ENCODE data around the gene ZNF597.

The ZNF597 gene

GRCh38 chr16:3458852-3459361 lies 15.6 kb upstream of the ZNF597 start:
- Histone ChIP-seq H3K36me3 (ENCODE audit: control insufficient read depth, insufficient read depth, low read length) (no peaks in the 10 kb centered on the region), H3K4me3 (ENCODE audit: low read length) (peak overlapping the region; percentile 63), H3K9me3 (ENCODE audit: control insufficient read depth, low read length) (no peaks in the 10 kb centered on the region), H3K27me3 (ENCODE audit: control insufficient read depth, insufficient read depth, low read length) (no peaks in the 10 kb centered on the region), H3K4me1 (ENCODE audit: control insufficient read depth, insufficient read depth, low read length) (peaks cover 45% of the 10 kb centered on the region), H3K9ac (ENCODE audit: low read length) (peak overlapping the region; percentile 80)

DNA sequence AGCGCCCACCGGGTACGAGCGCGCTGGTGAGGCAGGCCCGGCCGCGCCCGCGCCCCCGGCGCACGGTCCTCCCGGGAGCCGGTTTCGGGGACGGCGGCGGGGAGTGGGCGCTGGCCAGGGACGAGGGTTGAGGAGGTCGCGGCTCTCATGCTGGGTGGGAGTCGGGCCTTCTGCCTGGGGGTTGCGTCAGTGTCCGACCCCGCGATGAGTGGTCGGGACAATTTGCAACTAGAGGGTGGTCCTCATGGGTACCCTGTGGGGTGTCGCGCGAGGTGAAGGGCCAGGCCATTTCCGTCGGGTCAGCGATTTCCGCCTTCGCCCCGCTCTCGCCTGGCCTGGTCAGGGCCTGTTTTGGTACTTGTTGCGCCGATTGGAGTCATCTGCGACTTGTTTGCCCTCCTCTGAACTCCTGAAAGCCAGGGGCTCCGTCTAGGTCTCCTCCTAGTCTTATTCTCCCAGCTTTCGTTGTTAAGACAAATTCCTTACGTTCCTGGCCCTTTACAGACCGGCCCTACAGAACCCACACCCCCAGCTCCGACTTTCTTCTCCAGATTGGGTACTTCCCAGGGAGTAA lies 15.1 kb upstream of the ZNF597 start:
- no peaks in the 10 kb centered on the region for H3K9me3 ChIP-seq (ENCODE audit: control insufficient read depth, low read length)
- peak overlapping the region; percentile 80 for H3K9ac ChIP-seq (ENCODE audit: low read length)
- peaks cover 45% of the 10 kb centered on the region for H3K4me1 ChIP-seq (ENCODE audit: control insufficient read depth, insufficient read depth, low read length)
- no peaks in the 10 kb centered on the region for H3K27me3 ChIP-seq (ENCODE audit: control insufficient read depth, insufficient read depth, low read length)
- H3K4me3 ChIP-seq (ENCODE audit: low read length) = peak overlapping the region; percentile 63
- H3K36me3 ChIP-seq (ENCODE audit: control insufficient read depth, insufficient read depth, low read length) = no peaks in the 10 kb centered on the region

GRCh38 chr16:3457434-3458252 lies 14.3 kb upstream of the ZNF597 start:
- Histone ChIP-seq H3K9me3 (ENCODE audit: control insufficient read depth, low read length) (no peaks in the 10 kb centered on the region), H3K4me1 (ENCODE audit: control insufficient read depth, insufficient read depth, low read length) (peaks cover 45% of the 10 kb centered on the region), H3K4me3 (ENCODE audit: low read length) (peak overlapping the region; percentile 93), H3K27me3 (ENCODE audit: control insufficient read depth, insufficient read depth, low read length) (no peaks in the 10 kb centered on the region), H3K9ac (ENCODE audit: low read length) (peak overlapping the region; percentile 80), H3K36me3 (ENCODE audit: control insufficient read depth, insufficient read depth, low read length) (no peaks in the 10 kb centered on the region)

- Histone ChIP-seq H3K9me3 (ENCODE audit: control insufficient read depth, low read length) (no peaks in the 10 kb centered on the region), H3K4me3 (ENCODE audit: low read length) (no peak overlapping the region), H3K36me3 (ENCODE audit: control insufficient read depth, insufficient read depth, low read length) (no peaks in the 10 kb centered on the region)
These were observed 11.4 kb upstream of the ZNF597 start for GRCh38 chr16:3454631-3455147.

GRCh38 chr16:3454093-3454492 lies 10.8 kb upstream of the ZNF597 start:
- no peaks in the 10 kb centered on the region for H3K36me3 ChIP-seq (ENCODE audit: control insufficient read depth, insufficient read depth, low read length)
- H3K4me3 ChIP-seq (ENCODE audit: low read length) = no peak overlapping the region
- H3K4me1 ChIP-seq (ENCODE audit: control insufficient read depth, insufficient read depth, low read length) = peaks cover 16% of the 10 kb centered on the region
- H3K27me3 ChIP-seq (ENCODE audit: control insufficient read depth, insufficient read depth, low read length) = no peaks in the 10 kb centered on the region
- no peak overlapping the region for H3K9ac ChIP-seq (ENCODE audit: low read length)
- no peaks in the 10 kb centered on the region for H3K9me3 ChIP-seq (ENCODE audit: control insufficient read depth, low read length)

More at GRCh38 chr16:3454631-3455147, 11.4 kb upstream of the ZNF597 start:
- Histone ChIP-seq H3K4me1 (ENCODE audit: control insufficient read depth, insufficient read depth, low read length) (peaks cover 20% of the 10 kb centered on the region), H3K9ac (ENCODE audit: low read length) (no peak overlapping the region), H3K27me3 (ENCODE audit: control insufficient read depth, insufficient read depth, low read length) (no peaks in the 10 kb centered on the region)

GRCh38 chr16:3444032-3444388 lies 706 bp upstream of the ZNF597 start:
- H3K9ac ChIP-seq (ENCODE audit: low read length) = peak overlapping the region; percentile 76
- no peaks in the 10 kb centered on the region for H3K36me3 ChIP-seq (ENCODE audit: control insufficient read depth, insufficient read depth, low read length)
- H3K27me3 ChIP-seq (ENCODE audit: control insufficient read depth, insufficient read depth, low read length) = no peaks in the 10 kb centered on the region
- peak overlapping the region; percentile 80 for H3K4me3 ChIP-seq (ENCODE audit: low read length)
- H3K4me1 ChIP-seq (ENCODE audit: control insufficient read depth, insufficient read depth, low read length) = peaks cover 5% of the 10 kb centered on the region
- H3K9me3 ChIP-seq (ENCODE audit: control insufficient read depth, low read length) = no peaks in the 10 kb centered on the region

DNA sequence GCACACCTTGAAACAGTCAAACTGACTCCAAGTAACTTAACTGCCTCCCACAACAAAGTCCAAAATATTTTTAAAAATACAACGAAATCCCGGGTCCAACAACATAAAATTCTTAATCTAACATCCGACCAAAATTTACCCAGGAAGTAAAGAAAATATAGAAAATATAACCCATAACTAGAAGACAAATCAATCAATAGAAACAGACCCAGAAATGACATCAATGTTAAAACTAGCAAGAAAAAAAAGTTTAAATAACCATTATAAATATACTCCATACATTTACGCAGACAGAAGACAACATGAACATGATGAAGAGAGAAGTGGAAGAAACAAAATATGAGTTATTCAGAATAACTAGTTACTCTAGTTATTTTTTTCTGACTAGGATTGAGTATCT lies 3.7 kb downstream of the ZNF597 start:
- H3K4me3 ChIP-seq (ENCODE audit: low read length) = no peak overlapping the region
- peaks cover 2% of the 10 kb centered on the region for H3K4me1 ChIP-seq (ENCODE audit: control insufficient read depth, insufficient read depth, low read length)
- H3K36me3 ChIP-seq (ENCODE audit: control insufficient read depth, insufficient read depth, low read length) = no peaks in the 10 kb centered on the region
- H3K27me3 ChIP-seq (ENCODE audit: control insufficient read depth, insufficient read depth, low read length) = no peaks in the 10 kb centered on the region
- no peaks in the 10 kb centered on the region for H3K9me3 ChIP-seq (ENCODE audit: control insufficient read depth, low read length)
- H3K9ac ChIP-seq (ENCODE audit: low read length) = no peak overlapping the region

GRCh38 chr16:3434373-3434772 lies 8.9 kb downstream of the ZNF597 start:
- Histone ChIP-seq H3K36me3 (ENCODE audit: control insufficient read depth, insufficient read depth, low read length) (no peaks in the 10 kb centered on the region), H3K4me1 (ENCODE audit: control insufficient read depth, insufficient read depth, low read length) (no peaks in the 10 kb centered on the region), H3K4me3 (ENCODE audit: low read length) (no peak overlapping the region), H3K27me3 (ENCODE audit: control insufficient read depth, insufficient read depth, low read length) (no peaks in the 10 kb centered on the region), H3K9me3 (ENCODE audit: control insufficient read depth, low read length) (no peaks in the 10 kb centered on the region), H3K9ac (ENCODE audit: low read length) (no peak overlapping the region)

DNA sequence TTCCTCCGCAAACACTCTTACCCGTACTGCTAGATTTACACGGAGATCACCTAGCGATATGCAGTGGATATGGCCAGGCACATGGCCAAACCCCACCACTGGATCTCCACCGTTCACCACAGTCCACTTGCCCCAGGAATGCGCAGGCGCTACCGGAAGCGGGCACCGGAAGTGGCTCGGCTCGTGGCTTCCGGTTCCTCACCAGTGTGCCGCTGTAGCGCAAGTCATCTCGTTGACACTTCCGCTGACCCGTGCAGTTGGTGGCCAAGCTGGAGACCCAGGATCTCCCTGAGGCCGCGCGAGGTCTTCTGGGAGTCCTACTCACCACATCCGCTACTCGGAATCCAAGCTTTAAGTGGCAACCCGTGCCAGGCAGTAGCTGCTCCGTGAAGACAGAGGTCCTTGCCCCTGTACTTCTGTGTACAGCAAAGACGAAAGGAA lies 11.5 kb downstream of the ZNF597 start:
- Histone ChIP-seq H3K9me3 (ENCODE audit: control insufficient read depth, low read length) (no peaks in the 10 kb centered on the region), H3K4me1 (ENCODE audit: control insufficient read depth, insufficient read depth, low read length) (no peaks in the 10 kb centered on the region), H3K9ac (ENCODE audit: low read length) (no peak overlapping the region), H3K36me3 (ENCODE audit: control insufficient read depth, insufficient read depth, low read length) (no peaks in the 10 kb centered on the region), H3K27me3 (ENCODE audit: control insufficient read depth, insufficient read depth, low read length) (no peaks in the 10 kb centered on the region), H3K4me3 (ENCODE audit: low read length) (no peak overlapping the region)

- H3K9me3 ChIP-seq (ENCODE audit: control insufficient read depth, low read length) = peaks cover 11% of the 10 kb centered on the region
- no peak overlapping the region for H3K4me3 ChIP-seq (ENCODE audit: low read length)
- no peaks in the 10 kb centered on the region for H3K27me3 ChIP-seq (ENCODE audit: control insufficient read depth, insufficient read depth, low read length)
- H3K36me3 ChIP-seq (ENCODE audit: control insufficient read depth, insufficient read depth, low read length) = no peaks in the 10 kb centered on the region
- H3K9ac ChIP-seq (ENCODE audit: low read length) = no peak overlapping the region
- no peaks in the 10 kb centered on the region for H3K4me1 ChIP-seq (ENCODE audit: control insufficient read depth, insufficient read depth, low read length)
These were observed 29.4 kb downstream of the ZNF597 start for GRCh38 chr16:3413730-3414379.

- peaks cover 32% of the 10 kb centered on the region for H3K9me3 ChIP-seq (ENCODE audit: control insufficient read depth, low read length)
- peaks cover 25% of the 10 kb centered on the region for H3K36me3 ChIP-seq (ENCODE audit: control insufficient read depth, insufficient read depth, low read length)
- no peaks in the 10 kb centered on the region for H3K4me1 ChIP-seq (ENCODE audit: control insufficient read depth, insufficient read depth, low read length)
- no peak overlapping the region for H3K9ac ChIP-seq (ENCODE audit: low read length)
- H3K4me3 ChIP-seq (ENCODE audit: low read length) = no peak overlapping the region
- no peaks in the 10 kb centered on the region for H3K27me3 ChIP-seq (ENCODE audit: control insufficient read depth, insufficient read depth, low read length)
These were observed 34.6 kb downstream of the ZNF597 start for GRCh38 chr16:3408561-3409197.

Data from mucosa of stomach (tissue), 1 donor.